Common myeloid progenitor, CD34-positive (primary cell): ENCODE results near the gene EGF.
"Not testable (repeated sequence)": the region's sequence is repeated elsewhere in the genome, so short reads cannot be mapped to it uniquely, and the experiment has no call there.

Source experiments
- CTCF ChIA-PET: fragments of 350-600 bp; sonication (Branson Sonifier 250); formaldehyde crosslinking; loops from one replicate; lab custom pipeline; 2021; ENCODE audit warnings: antibody characterized with exemption; lab: Charles Lee
- POLR2A ChIA-PET: fragments of 350-600 bp; sonication (Branson Sonifier 250); formaldehyde crosslinking; loops from one replicate; lab custom pipeline; 2021; ENCODE audit warnings: antibody characterized with exemption; lab: Charles Lee
- DNase-seq, 3 donors: peaks; one replicate each; pipeline versions ENCODE4 v3.0.0 to v3.0.0-alpha.2; 2013
- H3K27ac ChIP-seq, 2 experiments: 1 replicate in 1 of 2; 2 replicates in 1 of 2; pipeline ENCODE4 v1.7.0; 2013; ENCODE audit warnings: inconsistent platforms in 2 of 2, low read length in 2 of 2, mild to moderate bottlenecking in 2 of 2, low read depth in 1 of 2, moderate library complexity in 1 of 2; ENCODE audit not compliant: severe bottlenecking in 2 of 2, insufficient read depth in 1 of 2, poor library complexity in 1 of 2
- H3K27me3 ChIP-seq, 5 experiments: replicated peaks in 2 of 5; 1 replicate in 3 of 5; 2 replicates in 2 of 5; pipeline versions ENCODE4 v1.6.1 to v1.7.0; 2013; ENCODE audit warnings: low read length in 4 of 5, mild to moderate bottlenecking in 2 of 5, moderate library complexity in 2 of 5, inconsistent platforms in 1 of 5; ENCODE audit not compliant: insufficient read depth in 5 of 5, control insufficient read depth in 4 of 5
- H3K36me3 ChIP-seq, 4 experiments: 1 replicate in 2 of 4; 2 replicates in 2 of 4; pipeline versions ENCODE4 v1.6.1 to v1.7.0; 2013; ENCODE audit warnings: low read length in 3 of 4, control low read depth in 1 of 4, mild to moderate bottlenecking in 1 of 4; ENCODE audit not compliant: control insufficient read depth in 4 of 4, insufficient read depth in 4 of 4
- H3K4me1 ChIP-seq, 4 experiments: 1 replicate in 3 of 4; 2 replicates in 1 of 4; pipeline versions ENCODE4 v1.6.1 to v1.7.1; 2013; ENCODE audit warnings: low read length in 3 of 4, mild to moderate bottlenecking in 3 of 4, control low read depth in 1 of 4, inconsistent platforms in 1 of 4, moderate library complexity in 1 of 4; ENCODE audit not compliant: control insufficient read depth in 4 of 4, insufficient read depth in 4 of 4; ENCODE audit errors: control extremely low read depth in 1 of 4
- H3K4me3 ChIP-seq, 7 experiments: 1 replicate in 4 of 7; 2 replicates in 3 of 7; pipeline versions ENCODE4 v1.5.1 to v1.7.0; 2013; ENCODE audit warnings: mild to moderate bottlenecking in 7 of 7, low read length in 6 of 7, moderate library complexity in 6 of 7, inconsistent platforms in 2 of 7, low read depth in 2 of 7, control low read depth in 1 of 7; ENCODE audit not compliant: insufficient read depth in 4 of 7, control insufficient read depth in 1 of 7; ENCODE audit errors: extremely low read depth in 1 of 7
- H3K9me3 ChIP-seq, 5 experiments: 1 replicate in 4 of 5; 2 replicates in 1 of 5; pipeline versions ENCODE4 v1.6.1 to v1.7.1; 2013; ENCODE audit warnings: low read length in 4 of 5, mild to moderate bottlenecking in 2 of 5, inconsistent platforms in 1 of 5, low read depth in 1 of 5, moderate library complexity in 1 of 5; ENCODE audit not compliant: control insufficient read depth in 4 of 5, insufficient read depth in 2 of 5; ENCODE audit errors: control extremely low read depth in 1 of 5
- WGBS: methylation state at CpG from one replicate; pipeline ENCODE4 v1.1.5; 2013; ENCODE audit not compliant: insufficient coverage; 5-methylcytosine and 5-hydroxymethylcytosine counted together

The EGF gene

DNA sequence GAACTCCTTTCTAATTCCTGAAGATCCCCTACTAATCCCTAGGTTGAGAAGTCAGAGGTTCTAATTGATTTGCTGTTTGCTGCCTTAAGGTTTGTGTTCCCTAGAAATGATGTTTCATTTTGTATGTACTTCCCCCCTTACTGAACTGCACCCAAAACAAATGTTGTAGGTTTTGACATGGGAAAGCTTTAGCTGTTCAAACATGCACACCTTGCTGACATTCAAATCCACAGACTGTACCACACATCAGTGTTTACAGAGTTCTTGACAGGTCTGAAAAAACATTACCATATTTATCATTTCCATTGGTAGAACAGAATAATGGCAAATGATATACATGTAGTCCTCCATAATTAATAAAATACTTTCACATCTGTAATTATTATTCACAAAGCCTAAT, 18.2 kb downstream of the EGF start:
- H3K27ac ChIP-seq, result no peak overlapping the region
- no peak overlapping the region for H3K4me3 ChIP-seq
- no peaks in the 10 kb centered on the region for H3K27me3 ChIP-seq
- no peak for DNase-seq
- H3K36me3 ChIP-seq, result no peaks in the 10 kb centered on the region
- no peaks in the 10 kb centered on the region for H3K9me3 ChIP-seq
- ChIA-PET CTCF (no interaction called here), POLR2A (interaction anchor here (0.6 kb wide), 1 partner anchor 43 kb away, joined by 5 read pairs; no protein-coding TSS in a partner anchor)
- no peaks in the 10 kb centered on the region for H3K4me1 ChIP-seq

DNA sequence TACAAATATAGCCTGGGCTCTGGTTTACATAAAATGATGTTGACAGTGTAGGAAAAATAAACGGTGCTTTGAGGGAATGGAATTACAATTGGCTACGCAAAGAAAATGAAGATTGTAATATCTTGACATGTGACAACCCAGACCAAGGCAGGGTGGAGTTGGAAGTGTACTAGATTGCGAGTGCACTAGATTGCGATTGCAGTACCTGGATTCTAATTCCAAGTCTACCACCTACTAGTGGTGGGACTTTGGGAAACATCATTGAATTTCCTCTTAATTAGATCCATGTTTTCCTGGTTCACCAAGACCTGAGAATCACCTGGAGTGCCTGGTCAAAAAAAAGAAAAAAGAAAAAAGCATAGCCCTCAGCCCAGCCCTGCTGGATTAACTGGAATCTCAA, 18.6 kb downstream of the EGF start:
- Histone ChIP-seq H3K4me1 (no peaks in the 10 kb centered on the region), H3K27me3 (no peaks in the 10 kb centered on the region), H3K4me3 (no peak overlapping the region), H3K27ac (no peak overlapping the region), H3K9me3 (no peaks in the 10 kb centered on the region), H3K36me3 (no peaks in the 10 kb centered on the region)
- 100% methylated on average over 4 of the region's 4 CpGs for WGBS
- DNase-seq, result no peak
- ChIA-PET CTCF (no interaction called here), POLR2A (no interaction called here)

DNA sequence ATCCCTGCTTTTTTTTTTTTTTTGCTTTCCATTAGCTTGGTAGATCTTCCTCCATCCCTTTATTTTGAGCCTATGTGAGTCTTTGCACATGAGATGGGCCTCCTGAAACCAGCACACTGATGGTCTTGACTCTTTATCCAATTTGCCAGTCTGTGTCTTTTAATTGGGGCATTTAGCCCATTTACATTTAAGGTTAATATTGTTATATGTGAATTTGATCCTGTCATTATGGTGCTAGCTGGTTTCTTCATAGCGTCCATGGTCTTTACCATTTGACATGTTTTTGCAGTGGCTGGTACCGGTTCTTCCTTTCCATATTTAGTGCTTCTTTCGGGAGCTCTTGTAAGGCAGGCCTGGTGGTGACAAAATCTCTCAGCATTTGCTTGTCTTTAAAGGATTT, 24.7 kb downstream of the EGF start:
- DNase-seq, H3K27me3 ChIP-seq, H3K9me3 ChIP-seq, H3K4me1 ChIP-seq, H3K36me3 ChIP-seq, POLR2A ChIA-PET, CTCF ChIA-PET, H3K4me3 ChIP-seq, H3K27ac ChIP-seq: not testable (repeated sequence)
- no CpG with 5 or more reads among the region's 3 CpGs for WGBS

DNA sequence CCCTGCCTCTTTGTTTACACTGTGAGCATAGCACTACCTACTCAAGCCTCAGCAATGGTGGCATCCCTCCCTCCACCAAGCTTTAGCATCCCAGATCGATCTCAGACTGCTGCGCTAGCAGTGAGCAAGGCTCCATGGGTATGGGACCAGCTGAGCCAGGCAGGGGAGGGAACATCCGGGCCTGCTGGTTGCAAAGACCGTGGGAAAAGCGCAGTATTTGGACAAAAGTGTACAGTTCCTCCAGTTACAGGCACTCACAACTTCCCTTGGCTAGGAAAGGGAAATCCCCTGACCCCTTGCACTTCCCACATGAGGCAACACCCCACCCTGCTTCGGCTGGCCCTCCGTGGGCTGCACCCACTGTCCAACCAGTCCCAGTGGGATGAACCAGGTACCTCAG, 26.5 kb downstream of the EGF start:
- H3K9me3 ChIP-seq, result peaks cover 0 to 2% (median 0%) of the 10 kb centered on the region in 5 experiments
- no peaks in the 10 kb centered on the region for H3K36me3 ChIP-seq
- ChIA-PET POLR2A (no interaction called here), CTCF (no interaction called here)
- H3K27me3 ChIP-seq, result no peaks in the 10 kb centered on the region
- DNase-seq, result no peak
- no peak overlapping the region for H3K27ac ChIP-seq
- H3K4me1 ChIP-seq, result no peaks in the 10 kb centered on the region
- 95% methylated on average over 6 of the region's 7 CpGs for WGBS
- no peak overlapping the region for H3K4me3 ChIP-seq

DNA sequence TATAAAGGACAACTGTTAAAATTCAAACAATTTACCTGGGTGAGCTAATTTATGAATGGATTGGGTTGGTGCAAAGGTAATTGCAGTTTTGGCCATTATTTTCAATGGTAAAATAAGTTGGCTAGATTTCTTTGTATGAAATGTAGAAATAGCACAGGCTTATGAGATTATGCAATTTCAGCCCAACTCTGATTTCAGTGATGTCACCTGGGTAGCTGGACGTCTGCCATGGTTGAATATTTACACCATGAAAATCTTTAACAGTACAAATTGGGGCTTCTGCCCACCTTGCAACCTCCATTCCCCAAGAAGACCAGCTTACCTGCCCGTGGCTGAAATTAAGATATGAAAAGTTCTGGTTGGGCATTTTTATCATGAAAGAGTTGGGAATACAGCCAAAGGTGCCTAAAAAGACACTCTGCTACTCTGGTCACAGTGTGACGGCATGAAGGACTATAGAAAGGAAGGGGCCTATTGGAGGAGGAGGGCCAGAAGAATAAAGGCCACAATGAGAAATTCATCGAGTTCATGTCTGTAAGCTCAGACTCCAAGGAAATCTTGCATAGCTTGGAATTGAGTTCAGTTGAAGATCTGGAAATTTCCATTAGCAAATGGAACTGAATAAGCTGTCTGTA, 29.7 kb downstream of the EGF start:
- H3K9me3 ChIP-seq, result peaks cover 0 to 2% (median 0%) of the 10 kb centered on the region in 5 experiments
- ChIA-PET CTCF (interaction anchor here (1.1 kb wide), 1 partner anchor 18 kb away, joined by 3 read pairs; no protein-coding TSS in a partner anchor), POLR2A (no interaction called here)
- 100% methylated on average over 2 of the region's 4 CpGs for WGBS
- peaks cover 0 to 2% (median 0%) of the 10 kb centered on the region in 4 experiments for H3K36me3 ChIP-seq
- no peak overlapping the region for H3K27ac ChIP-seq
- H3K4me1 ChIP-seq, result no peaks in the 10 kb centered on the region
- no peak for DNase-seq
- no peak overlapping the region for H3K4me3 ChIP-seq
- H3K27me3 ChIP-seq, result no peaks in the 10 kb centered on the region

DNA sequence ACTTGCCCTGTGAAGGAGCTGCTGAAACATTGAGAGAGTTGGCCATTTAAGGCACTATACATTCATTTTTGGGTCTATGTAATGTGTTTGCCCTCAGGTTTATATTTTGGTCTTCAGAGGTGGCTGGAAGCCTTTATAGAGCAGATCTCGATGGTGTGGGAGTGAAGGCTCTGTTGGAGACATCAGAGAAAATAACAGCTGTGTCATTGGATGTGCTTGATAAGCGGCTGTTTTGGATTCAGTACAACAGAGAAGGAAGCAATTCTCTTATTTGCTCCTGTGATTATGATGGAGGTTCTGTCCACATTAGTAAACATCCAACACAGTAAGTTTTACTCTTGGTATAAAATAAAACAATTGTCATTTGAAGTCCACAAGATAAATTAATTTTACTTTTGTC, 31.1 kb downstream of the EGF start:
- Histone ChIP-seq H3K27me3 (no peaks in the 10 kb centered on the region), H3K36me3 (peaks cover 0 to 2% (median 0%) of the 10 kb centered on the region in 4 experiments), H3K9me3 (peaks cover 0 to 2% (median 0%) of the 10 kb centered on the region in 5 experiments), H3K4me1 (no peaks in the 10 kb centered on the region), H3K27ac (no peak overlapping the region), H3K4me3 (no peak overlapping the region)
- DNase-seq, result no peak
- POLR2A ChIA-PET, result no interaction called here
- WGBS, result 80% methylated on average over 1 of the region's 2 CpGs
- CTCF ChIA-PET, result no interaction called here

DNA sequence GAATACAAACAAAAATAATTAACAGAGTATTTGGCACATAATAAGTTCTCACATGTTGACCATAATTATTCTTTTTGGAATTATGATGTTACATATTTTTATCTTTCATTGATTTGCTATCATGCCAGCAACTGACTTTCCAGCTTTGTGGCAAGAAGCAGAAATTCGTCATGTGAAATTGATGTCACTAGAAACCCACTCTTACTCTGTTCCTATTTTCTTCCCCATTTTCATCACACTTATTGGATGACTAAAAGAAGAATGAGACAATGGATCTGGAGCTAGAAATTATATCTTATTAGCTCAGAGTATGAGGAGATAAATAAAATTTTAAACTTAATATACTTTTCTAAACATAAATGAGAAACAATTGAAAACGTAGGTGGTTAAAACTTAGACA, 31.9 kb downstream of the EGF start:
- no peak overlapping the region for H3K27ac ChIP-seq
- H3K4me1 ChIP-seq, result no peaks in the 10 kb centered on the region
- H3K27me3 ChIP-seq, result no peaks in the 10 kb centered on the region
- peaks cover 0 to 2% (median 0%) of the 10 kb centered on the region in 4 experiments for H3K36me3 ChIP-seq
- WGBS, result no CpG with 5 or more reads among the region's 2 CpGs
- CTCF ChIA-PET, result no interaction called here
- DNase-seq, result no peak
- POLR2A ChIA-PET, result no interaction called here
- no peaks in the 10 kb centered on the region for H3K9me3 ChIP-seq
- H3K4me3 ChIP-seq, result no peak overlapping the region
